GM12878 (cell line): ENCODE results near the gene DOCK9. TPM values are rescaled to one million over a fixed set of nuclear protein-coding genes. Genes with fewer than 3 reads are reported as not detected.

ENCODE experiments used
- ATAC-seq: fragments of 200-7000 bp; cut with Tn5 transposase; 3 replicates; pipeline ENCODE4 v1.9.1; 2020; ENCODE audit warnings: mild to moderate bottlenecking, moderate library complexity
- BruUV-seq: library from RNA; stranded (reverse); fragments of 400-500 nt; replicated peaks from 2 replicates; lab custom pipeline; 2021; lab: Mats Ljungman, UMichigan
- CTCF ChIA-PET: fragments of 300-600 bp; sonication (Branson Sonifier 250); formaldehyde crosslinking; extraction: SDS; loops from one replicate; lab custom pipeline; 2021; ENCODE audit warnings: inconsistent platforms; lab: Yijun Ruan, JAX
- POLR2A ChIA-PET: fragments of 350-600 bp; formaldehyde crosslinking; extraction: SDS; loops from one replicate; lab custom pipeline; 2021; ENCODE audit warnings: inconsistent platforms; lab: Charles Lee
- RAD21 ChIA-PET: fragments of 300-600 bp; sonication (Branson Sonifier 250); formaldehyde crosslinking; loops from one replicate; lab custom pipeline; 2023; ENCODE audit warnings: antibody characterized with exemption; ENCODE audit not compliant: unreplicated experiment; lab: Charles Lee
- SMC1A ChIA-PET: fragments of 300-600 bp; sonication (Branson Sonifier 250); formaldehyde crosslinking; loops from one replicate; lab custom pipeline; 2023; ENCODE audit not compliant: unreplicated experiment, uncharacterized antibody; lab: Charles Lee
- DNase-seq: peaks from one replicate; pipeline ENCODE4 v3.0.0-alpha.2; 2011; ENCODE audit warnings: low read depth, low spot score
- FAIRE-seq: peaks from 3 replicates; lab custom pipeline; 2011; peaks lifted over from hg19 to GRCh38; lab: Jason Lieb, UNC
- H2AFZ ChIP-seq: 2 replicates; pipeline ENCODE4 v1.6.0; 2011; ENCODE audit warnings: low read depth, low read length, control low read depth; ENCODE audit not compliant: control insufficient read depth
- H3K27ac ChIP-seq: 2 replicates; pipeline ENCODE4 v1.5.1; 2011; ENCODE audit warnings: control low read depth; ENCODE audit not compliant: control insufficient read depth, insufficient read depth
- H3K27me3 ChIP-seq, 2 experiments: replicated peaks in 1 of 2; 2 replicates each; pipeline versions ENCODE4 v1.6.0 to v1.6.1; 2011; ENCODE audit warnings: low read length in 1 of 2; ENCODE audit not compliant: control insufficient read depth in 2 of 2, insufficient read depth in 2 of 2
- H3K36me3 ChIP-seq, 2 experiments: 2 replicates each; pipeline ENCODE4 v1.5.1; 2011; ENCODE audit warnings: low read length in 1 of 2; ENCODE audit not compliant: control insufficient read depth in 2 of 2, insufficient read depth in 2 of 2
- H3K4me1 ChIP-seq: 2 replicates; pipeline ENCODE4 v1.6.1; 2011; ENCODE audit warnings: mild to moderate bottlenecking, low read length, moderate library complexity, mixed read lengths; ENCODE audit not compliant: control insufficient read depth, insufficient read depth
- H3K4me2 ChIP-seq: 2 replicates; pipeline ENCODE4 v1.6.0; 2011; ENCODE audit warnings: control low read depth; ENCODE audit not compliant: control insufficient read depth, insufficient read depth
- H3K4me3 ChIP-seq: fragments of 200-600 bp; sonication (generic); 2 replicates; pipeline ENCODE4 v1.5.1; 2016
- H3K79me2 ChIP-seq: 2 replicates; pipeline ENCODE4 v1.6.0; 2011; ENCODE audit warnings: low read length; ENCODE audit not compliant: control insufficient read depth, insufficient read depth
- H3K9ac ChIP-seq: 2 replicates; pipeline ENCODE4 v1.8.0; 2011; ENCODE audit warnings: low read length, control low read depth, mixed read lengths; ENCODE audit not compliant: control insufficient read depth, insufficient read depth
- H3K9me3 ChIP-seq: replicated peaks from 3 replicates; pipeline ENCODE4 v1.5.1; 2011; ENCODE audit warnings: mild to moderate bottlenecking, low read length; ENCODE audit not compliant: control insufficient read depth, insufficient read depth
- H4K20me1 ChIP-seq: 2 replicates; pipeline ENCODE4 v1.6.0; 2011; ENCODE audit not compliant: control insufficient read depth, insufficient read depth
- FOS ChIP-seq: IDR thresholded peaks from 3 replicates; pipeline ENCODE4 v1.6.1; 2011; ENCODE audit warnings: borderline replicate concordance; ENCODE audit not compliant: insufficient read length; ENCODE audit errors: extremely low read depth
- FOXK2 ChIP-seq: fragments of 450-650 bp; IDR thresholded peaks from 2 replicates; pipeline ENCODE4 v1.6.1; 2017; ENCODE audit warnings: mild to moderate bottlenecking, moderate library complexity
- KLF5 ChIP-seq: fragments of 450-650 bp; IDR thresholded peaks from 2 replicates; pipeline ENCODE4 v1.6.1; 2014; ENCODE audit warnings: mild to moderate bottlenecking; ENCODE audit not compliant: partially characterized antibody
- MTA3 ChIP-seq: IDR thresholded peaks from 2 replicates; pipeline ENCODE4 v1.6.1; 2012; ENCODE audit warnings: low read length, inconsistent platforms, borderline replicate concordance
- NBN ChIP-seq: fragments of 450-650 bp; IDR thresholded peaks from 2 replicates; pipeline ENCODE4 v1.6.1; 2016
- POLR2AphosphoS5 ChIP-seq: IDR thresholded peaks from 2 replicates; pipeline ENCODE4 v1.6.1; 2011; ENCODE audit warnings: mild to moderate bottlenecking, low read length, inconsistent platforms
- RAD51 ChIP-seq: fragments of 450-650 bp; IDR thresholded peaks from 2 replicates; pipeline ENCODE4 v1.6.1; 2016; ENCODE audit warnings: moderate library complexity, mild to moderate bottlenecking, inconsistent platforms
- RCOR1 ChIP-seq: conservative IDR thresholded peaks from 2 replicates; pipeline ENCODE4 v1.6.1; 2012; ENCODE audit warnings: low read depth, low read length, improper control_type of control experiment
- SMAD1 ChIP-seq: fragments of 450-650 bp; IDR thresholded peaks from 2 replicates; pipeline ENCODE4 v1.6.1; 2018; ENCODE audit warnings: mild to moderate bottlenecking, low read depth; ENCODE audit not compliant: partially characterized antibody
- SRF ChIP-seq, 2 experiments: IDR thresholded peaks; 2 replicates each; pipeline ENCODE4 v1.6.1; 2011; ENCODE audit warnings: low read depth in 2 of 2, low read length in 2 of 2, mild to moderate bottlenecking in 1 of 2, moderate library complexity in 1 of 2
- ZSCAN29 ChIP-seq: fragments of 450-650 bp; IDR thresholded peaks from 2 replicates; pipeline ENCODE4 v1.6.1; 2017; ENCODE audit warnings: mild to moderate bottlenecking, moderate library complexity
- WGBS: methylation state at CpG from one replicate; pipeline ENCODE4 v1.1.6; 2016; ENCODE audit warnings: low lambda C conversion rate; ENCODE audit not compliant: insufficient replicate concordance, insufficient coverage; ENCODE audit errors: missing lambda C conversion rate; 5-methylcytosine and 5-hydroxymethylcytosine counted together
- in situ Hi-C: fragments of 300-500 bp; cut with MboI; formaldehyde crosslinking; loops from 9 replicates; pipeline ENCODE4 v1.14.3; 2018; ENCODE audit warnings: mixed read lengths
- intact Hi-C: fragments of 100-400 bp; cut with micrococcal nuclease; formaldehyde crosslinking; loops from one replicate; pipeline ENCODE4 v1.14.2; 2022; ENCODE audit not compliant: unreplicated experiment
- polyA plus RNA-seq, 11 experiments: library from polyadenylated mRNA; depleted of rRNA in 4 of 11; unstranded in 6 of 11; stranded (reverse) in 5 of 11; fragments of >200 nt; fragmentation: Nextera tagmentation in 4 of 11; fragmentation: Illumina TruSeq in 1 of 11; extraction: Ambion mirVana in 4 of 11; extraction: Trizol in 1 of 11; gene quantifications; 1 replicate in 1 of 11; 2 replicates in 10 of 11; pipeline versions ENCODE4 v1.2.1 to v1.2.3, GENCODE V29; 2011 to 2016; ENCODE audit warnings: inconsistent platforms in 2 of 11, missing spikeins in 2 of 11, low read depth in 1 of 11
- total RNA-seq, 4 experiments: library from RNA; depleted of rRNA in 3 of 4; stranded (reverse); fragments of >200 nt in 3 of 4; fragmentation: Illumina TruSeq in 1 of 4; extraction: Trizol in 1 of 4; gene quantifications; 2 replicates each; pipeline versions ENCODE4 v1.2.1 to v1.2.3, GENCODE V29; 2013 to 2021
- TF ChIP-seq, protein P1 (sequence below): fragments of 450-650 bp; IDR thresholded peaks from 2 replicates; pipeline ENCODE4 v1.6.1; 2016; ENCODE audit warnings: mild to moderate bottlenecking
- TF ChIP-seq, protein P2 (sequence below): fragments of 450-650 bp; IDR thresholded peaks from 2 replicates; pipeline ENCODE4 v1.6.1; 2018; ENCODE audit warnings: mild to moderate bottlenecking, low read depth, moderate library complexity; ENCODE audit not compliant: partially characterized antibody
- TF ChIP-seq, protein P3 (sequence below): IDR thresholded peaks from 2 replicates; pipeline ENCODE4 v1.6.1; 2011; ENCODE audit warnings: low read depth, mild to moderate bottlenecking, low read length, moderate library complexity, borderline replicate concordance; ENCODE audit errors: extremely low read depth
- TF ChIP-seq, protein P4 (sequence below): IDR thresholded peaks from 2 replicates; pipeline ENCODE4 v1.6.1; 2012; ENCODE audit warnings: low read depth, low read length, improper control_type of control experiment

Gene DOCK9
- total and polyA plus RNA-seq, 10 of the 15 experiments (the other 5 are each of a cell fraction or from before 2014, with no cell fraction given), result 0.09 to 2.9 (median 0.74) TPM

DNA sequence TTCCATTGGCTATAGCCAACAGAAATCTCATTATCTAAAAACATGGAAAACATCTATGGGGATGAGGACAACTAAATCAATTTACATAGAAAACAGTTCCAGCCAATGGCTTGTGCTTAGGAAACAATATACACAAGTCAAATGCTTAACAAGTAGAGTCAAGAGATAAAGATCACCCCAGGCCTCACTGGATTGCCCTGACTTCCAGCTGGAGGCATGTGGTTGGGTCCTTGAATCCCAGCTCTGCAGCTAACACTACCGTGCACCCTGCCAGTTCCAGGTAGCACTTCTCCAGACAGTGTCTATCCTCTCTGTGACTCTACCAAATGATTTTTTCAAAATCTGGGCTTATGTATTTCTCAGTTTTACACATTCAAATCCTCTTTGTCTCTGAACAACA is 80.2 kb downstream of the DOCK9 start:
- SMC1A ChIA-PET, result no interaction called here
- no peaks in the 10 kb centered on the region for H3K4me1 ChIP-seq
- no peaks in the 10 kb centered on the region for H3K27me3 ChIP-seq
- DNase-seq (no peak), ATAC-seq (no peak), FAIRE-seq (no peak)
- RAD21 ChIA-PET, result no interaction called here
- BruUV-seq, result no TSS peak
- no peak overlapping the region for H3K4me3 ChIP-seq
- no peak overlapping the region for H3K4me2 ChIP-seq
- POLR2A ChIA-PET, result no interaction called here
- CTCF ChIA-PET, result no interaction called here
- H3K79me2 ChIP-seq, result no peaks in the 10 kb centered on the region
- no peak overlapping the region for H2AFZ ChIP-seq
- H3K27ac ChIP-seq, result no peak overlapping the region
- no peak overlapping the region for H3K9ac ChIP-seq
- intact Hi-C loops (no loop called here), in situ Hi-C loops (no loop called here)
- H3K36me3 ChIP-seq, result no peaks in the 10 kb centered on the region
- no peaks in the 10 kb centered on the region for H3K9me3 ChIP-seq
- no peaks in the 10 kb centered on the region for H4K20me1 ChIP-seq
- whole genome bisulfite sequencing, result 82% methylated on average over 1 of the region's 1 CpG
- TF ChIP-seq RCOR1 (no peak), SRF (IDR thresholded peaks at IDR 0.05; ENCODE audit: low read depth in 2 of 2, low read length in 2 of 2) (no peak), NBN (no peak), RAD51 (no peak), SMAD1 (no peak), POLR2AphosphoS5 (no peak), FOXK2 (no peak), MTA3 (no peak), KLF5 (no peak), FOS (no peak), ZSCAN29 (no peak)
- TF ChIP-seq, protein P1, sequence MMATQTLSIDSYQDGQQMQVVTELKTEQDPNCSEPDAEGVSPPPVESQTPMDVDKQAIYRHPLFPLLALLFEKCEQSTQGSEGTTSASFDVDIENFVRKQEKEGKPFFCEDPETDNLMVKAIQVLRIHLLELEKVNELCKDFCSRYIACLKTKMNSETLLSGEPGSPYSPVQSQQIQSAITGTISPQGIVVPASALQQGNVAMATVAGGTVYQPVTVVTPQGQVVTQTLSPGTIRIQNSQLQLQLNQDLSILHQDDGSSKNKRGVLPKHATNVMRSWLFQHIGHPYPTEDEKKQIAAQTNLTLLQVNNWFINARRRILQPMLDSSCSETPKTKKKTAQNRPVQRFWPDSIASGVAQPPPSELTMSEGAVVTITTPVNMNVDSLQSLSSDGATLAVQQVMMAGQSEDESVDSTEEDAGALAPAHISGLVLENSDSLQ, result no peak
- TF ChIP-seq, protein P2, sequence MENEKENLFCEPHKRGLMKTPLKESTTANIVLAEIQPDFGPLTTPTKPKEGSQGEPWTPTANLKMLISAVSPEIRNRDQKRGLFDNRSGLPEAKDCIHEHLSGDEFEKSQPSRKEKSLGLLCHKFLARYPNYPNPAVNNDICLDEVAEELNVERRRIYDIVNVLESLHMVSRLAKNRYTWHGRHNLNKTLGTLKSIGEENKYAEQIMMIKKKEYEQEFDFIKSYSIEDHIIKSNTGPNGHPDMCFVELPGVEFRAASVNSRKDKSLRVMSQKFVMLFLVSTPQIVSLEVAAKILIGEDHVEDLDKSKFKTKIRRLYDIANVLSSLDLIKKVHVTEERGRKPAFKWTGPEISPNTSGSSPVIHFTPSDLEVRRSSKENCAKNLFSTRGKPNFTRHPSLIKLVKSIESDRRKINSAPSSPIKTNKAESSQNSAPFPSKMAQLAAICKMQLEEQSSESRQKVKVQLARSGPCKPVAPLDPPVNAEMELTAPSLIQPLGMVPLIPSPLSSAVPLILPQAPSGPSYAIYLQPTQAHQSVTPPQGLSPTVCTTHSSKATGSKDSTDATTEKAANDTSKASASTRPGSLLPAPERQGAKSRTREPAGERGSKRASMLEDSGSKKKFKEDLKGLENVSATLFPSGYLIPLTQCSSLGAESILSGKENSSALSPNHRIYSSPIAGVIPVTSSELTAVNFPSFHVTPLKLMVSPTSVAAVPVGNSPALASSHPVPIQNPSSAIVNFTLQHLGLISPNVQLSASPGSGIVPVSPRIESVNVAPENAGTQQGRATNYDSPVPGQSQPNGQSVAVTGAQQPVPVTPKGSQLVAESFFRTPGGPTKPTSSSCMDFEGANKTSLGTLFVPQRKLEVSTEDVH, result no peak
- TF ChIP-seq, protein P3, sequence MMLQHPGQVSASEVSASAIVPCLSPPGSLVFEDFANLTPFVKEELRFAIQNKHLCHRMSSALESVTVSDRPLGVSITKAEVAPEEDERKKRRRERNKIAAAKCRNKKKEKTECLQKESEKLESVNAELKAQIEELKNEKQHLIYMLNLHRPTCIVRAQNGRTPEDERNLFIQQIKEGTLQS, result no peak
- TF ChIP-seq, protein P4, sequence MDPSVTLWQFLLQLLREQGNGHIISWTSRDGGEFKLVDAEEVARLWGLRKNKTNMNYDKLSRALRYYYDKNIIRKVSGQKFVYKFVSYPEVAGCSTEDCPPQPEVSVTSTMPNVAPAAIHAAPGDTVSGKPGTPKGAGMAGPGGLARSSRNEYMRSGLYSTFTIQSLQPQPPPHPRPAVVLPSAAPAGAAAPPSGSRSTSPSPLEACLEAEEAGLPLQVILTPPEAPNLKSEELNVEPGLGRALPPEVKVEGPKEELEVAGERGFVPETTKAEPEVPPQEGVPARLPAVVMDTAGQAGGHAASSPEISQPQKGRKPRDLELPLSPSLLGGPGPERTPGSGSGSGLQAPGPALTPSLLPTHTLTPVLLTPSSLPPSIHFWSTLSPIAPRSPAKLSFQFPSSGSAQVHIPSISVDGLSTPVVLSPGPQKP, result no peak
